Neural cell (in vitro differentiated cells): ENCODE data around the gene C4orf36. TPM values are rescaled to one million over a fixed set of nuclear protein-coding genes. Genes with fewer than 3 reads are reported as not detected.

ENCODE experiments used
- H2AFZ ChIP-seq: fragments of 200-600, 300-800 bp; sonication (generic), shearing (Covaris generic); 2 replicates; pipeline ENCODE4 v1.6.0; 2014; ENCODE audit warnings: low read depth, mild to moderate bottlenecking, antibody characterized with exemption, low read length, moderate library complexity
- H3F3A ChIP-seq: fragments of 200-600 bp; shearing (Covaris generic); 2 replicates; pipeline ENCODE4 v1.6.1; 2016; ENCODE audit warnings: mild to moderate bottlenecking, moderate library complexity, mixed read lengths, antibody characterized with exemption, low read length; ENCODE audit not compliant: insufficient read depth, poor library complexity, severe bottlenecking
- H3K27ac ChIP-seq: fragments of 200-600, 300-800 bp; sonication (generic), shearing (Covaris generic); 2 replicates; pipeline ENCODE4 v1.5.1; 2014; ENCODE audit warnings: mild to moderate bottlenecking, low read length, moderate library complexity
- H3K27me3 ChIP-seq: fragments of 300-800, 200-600 bp; sonication (generic), shearing (Covaris generic); 2 replicates; pipeline ENCODE4 v1.6.0; 2014; ENCODE audit warnings: mild to moderate bottlenecking, low read depth, low read length, moderate library complexity; ENCODE audit not compliant: insufficient read depth
- H3K36me3 ChIP-seq: fragments of 300-800, 200-600 bp; sonication (generic), shearing (Covaris generic); 2 replicates; pipeline ENCODE4 v1.5.1; 2014; ENCODE audit warnings: mild to moderate bottlenecking, antibody characterized with exemption, low read length, moderate library complexity; ENCODE audit not compliant: insufficient read depth
- H3K4me2 ChIP-seq: fragments of 300-800, 200-600 bp; sonication (generic), shearing (Covaris generic); 2 replicates; pipeline ENCODE4 v1.6.0; 2014; ENCODE audit warnings: mild to moderate bottlenecking, low read length
- H3K4me3 ChIP-seq: fragments of 300-800, 200-600 bp; sonication (generic), shearing (Covaris generic); 2 replicates; pipeline ENCODE4 v1.5.1; 2014; ENCODE audit warnings: mild to moderate bottlenecking, low read length, moderate library complexity
- H3K79me2 ChIP-seq: fragments of 200-600 bp; shearing (Covaris generic); replicated peaks from 2 replicates; pipeline ENCODE4 v1.6.0; 2014; ENCODE audit warnings: mild to moderate bottlenecking, low read length, moderate library complexity; ENCODE audit not compliant: insufficient read depth
- H3K9ac ChIP-seq: fragments of 300-800, 200-600 bp; sonication (generic), shearing (Covaris generic); 2 replicates; pipeline ENCODE4 v1.6.1; 2016; ENCODE audit warnings: mild to moderate bottlenecking, low read length, mixed read lengths
- H3K9me2 ChIP-seq: fragments of 200-600 bp; shearing (Covaris generic); 2 replicates; pipeline ENCODE4 v1.6.1; 2016; ENCODE audit warnings: mild to moderate bottlenecking, low read length, mixed read lengths; ENCODE audit not compliant: insufficient read depth
- H3K9me3 ChIP-seq: fragments of 200-600, 300-800 bp; sonication (generic), shearing (Covaris generic); 2 replicates; pipeline ENCODE4 v1.6.1; 2016; ENCODE audit warnings: mild to moderate bottlenecking, mixed run types, low read length, moderate library complexity, mixed read lengths
- H4K20me1 ChIP-seq: fragments of 200-600 bp; shearing (Covaris generic); 2 replicates; pipeline ENCODE4 v1.6.1; 2016; ENCODE audit warnings: mild to moderate bottlenecking, mixed run types; ENCODE audit not compliant: insufficient read depth
- EP300 ChIP-seq: fragments of 450-650 bp; conservative IDR thresholded peaks from 2 replicates; pipeline ENCODE4 v1.6.1; 2014; ENCODE audit warnings: antibody characterized with exemption, mild to moderate bottlenecking, moderate library complexity; ENCODE audit not compliant: poor library complexity, severe bottlenecking
- EZH2 ChIP-seq: fragments of 200-600, 300-800 bp; shearing (Covaris generic), sonication (generic); IDR thresholded peaks from 2 replicates; pipeline ENCODE4 v1.6.1; 2014; ENCODE audit warnings: antibody characterized with exemption, low read length, borderline replicate concordance, mild to moderate bottlenecking; ENCODE audit not compliant: insufficient read depth, poor library complexity, severe bottlenecking
- MXI1 ChIP-seq: fragments of 450-650 bp; conservative IDR thresholded peaks from 2 replicates; pipeline ENCODE4 v1.6.1; 2014; ENCODE audit warnings: antibody characterized with exemption, mild to moderate bottlenecking; ENCODE audit not compliant: poor library complexity, severe bottlenecking
- POLR2AphosphoS5 ChIP-seq: IDR thresholded peaks from 2 replicates; pipeline ENCODE4 v1.6.1; 2012
- RAD21 ChIP-seq: fragments of 450-650 bp; conservative IDR thresholded peaks from 2 replicates; pipeline ENCODE4 v1.6.1; 2014; ENCODE audit warnings: antibody characterized with exemption, mild to moderate bottlenecking, moderate library complexity
- SMC3 ChIP-seq: fragments of 450-650 bp; conservative IDR thresholded peaks from 2 replicates; pipeline ENCODE4 v1.6.1; 2014; ENCODE audit warnings: antibody characterized with exemption, mild to moderate bottlenecking, moderate library complexity; ENCODE audit not compliant: poor library complexity
- TAF1 ChIP-seq: IDR thresholded peaks from 2 replicates; pipeline ENCODE4 v1.6.1; 2012; ENCODE audit warnings: low read depth
- polyA plus RNA-seq: library from polyadenylated mRNA; depleted of rRNA; stranded (reverse); fragments of >200 nt; gene quantifications from 2 replicates; pipeline ENCODE4 v1.2.3, GENCODE V29; 2014
- TF ChIP-seq, protein P1 (sequence below): IDR thresholded peaks from 2 replicates; pipeline ENCODE4 v1.6.1; 2012; ENCODE audit warnings: borderline replicate concordance
- TF ChIP-seq, protein P2 (sequence below): fragments of 450-650 bp; IDR thresholded peaks from 2 replicates; pipeline ENCODE4 v1.5.1; 2014; ENCODE audit warnings: antibody characterized with exemption, mild to moderate bottlenecking, moderate library complexity; ENCODE audit not compliant: poor library complexity, severe bottlenecking

C4orf36 gene
- polyA plus RNA-seq, 1 donor from 2014 or later: 1.5 TPM

DNA sequence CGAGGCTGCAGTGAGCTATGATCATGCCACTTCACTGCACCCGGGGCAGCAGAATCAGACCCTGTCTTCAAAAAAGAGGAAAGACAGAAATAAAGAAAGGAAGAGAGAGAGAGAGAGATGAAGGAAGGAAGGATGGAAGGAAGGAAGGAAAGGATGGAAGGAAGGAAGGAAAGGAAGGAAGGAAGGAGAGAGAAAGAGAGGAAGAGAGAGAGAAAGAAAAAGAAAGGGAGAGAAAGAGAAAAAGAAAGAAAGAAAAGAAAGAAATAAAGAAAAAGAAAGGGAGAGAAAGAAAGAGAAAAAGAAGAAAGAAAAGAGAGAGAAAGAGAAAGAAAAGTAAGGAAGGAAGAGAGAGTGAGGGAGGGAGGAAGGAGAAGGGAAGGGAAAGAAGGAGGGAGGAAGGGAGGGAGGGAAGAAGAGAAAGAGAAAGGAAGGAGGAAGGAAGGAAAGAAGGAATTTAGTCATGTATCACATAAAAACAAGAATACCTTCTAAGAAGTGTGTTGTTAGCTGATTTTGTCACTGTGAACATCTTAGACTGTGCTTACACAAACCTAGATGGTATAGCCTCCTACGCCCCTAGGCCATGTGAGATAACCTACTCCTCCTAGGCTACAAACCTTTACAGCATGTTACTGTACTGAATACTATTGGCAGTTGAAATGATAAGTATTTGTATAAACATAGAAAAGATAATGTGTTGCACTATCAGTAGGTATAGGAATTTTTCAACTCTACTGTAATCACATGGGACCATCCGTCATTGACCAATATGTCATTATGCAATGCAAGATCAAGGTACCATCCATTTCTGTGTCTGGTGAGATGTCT, 25.2 kb upstream of the C4orf36 start:
- TF ChIP-seq EZH2 (no peak), RAD21 (no peak)
- Histone ChIP-seq H4K20me1 (no peaks in the 10 kb centered on the region), H3F3A (no peaks in the 10 kb centered on the region), H3K4me3 (no peak overlapping the region), H3K9me3 (no peaks in the 10 kb centered on the region), H3K9ac (no peak overlapping the region), H3K27me3 (no peaks in the 10 kb centered on the region), H3K79me2 (no peaks in the 10 kb centered on the region), H3K36me3 (no peaks in the 10 kb centered on the region), H3K9me2 (no peaks in the 10 kb centered on the region), H2AFZ (no peak overlapping the region), H3K27ac (no peak overlapping the region), H3K4me2 (no peak overlapping the region)

DNA sequence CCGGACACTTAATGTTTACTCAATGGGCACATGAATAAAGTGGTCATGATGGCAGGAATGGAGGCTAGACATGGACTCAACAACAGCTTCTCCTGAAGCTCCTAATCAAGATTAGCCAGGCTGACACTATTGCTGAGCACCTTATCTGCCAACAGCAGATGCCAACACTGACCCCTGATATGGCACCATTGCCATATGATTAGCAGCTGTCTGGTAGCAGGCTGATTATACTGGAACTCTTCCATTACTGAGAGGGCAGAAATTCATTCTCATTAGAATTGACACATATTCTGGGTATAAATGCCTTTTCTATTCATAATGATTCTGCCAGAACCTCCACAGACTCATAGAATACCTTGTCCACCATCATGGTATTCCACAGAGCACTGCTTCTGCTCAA, 24.2 kb upstream of the C4orf36 start:
- Histone ChIP-seq H3F3A (no peaks in the 10 kb centered on the region), H3K36me3 (no peaks in the 10 kb centered on the region), H3K9ac (no peak overlapping the region), H3K9me3 (no peaks in the 10 kb centered on the region), H3K4me3 (no peak overlapping the region), H3K79me2 (no peaks in the 10 kb centered on the region), H3K9me2 (no peaks in the 10 kb centered on the region), H2AFZ (no peak overlapping the region), H4K20me1 (no peaks in the 10 kb centered on the region), H3K27ac (no peak overlapping the region), H3K4me2 (no peak overlapping the region), H3K27me3 (no peaks in the 10 kb centered on the region)
- TF ChIP-seq MXI1: no peak
- no peak for TF ChIP-seq RAD21
- TF ChIP-seq, protein P1, sequence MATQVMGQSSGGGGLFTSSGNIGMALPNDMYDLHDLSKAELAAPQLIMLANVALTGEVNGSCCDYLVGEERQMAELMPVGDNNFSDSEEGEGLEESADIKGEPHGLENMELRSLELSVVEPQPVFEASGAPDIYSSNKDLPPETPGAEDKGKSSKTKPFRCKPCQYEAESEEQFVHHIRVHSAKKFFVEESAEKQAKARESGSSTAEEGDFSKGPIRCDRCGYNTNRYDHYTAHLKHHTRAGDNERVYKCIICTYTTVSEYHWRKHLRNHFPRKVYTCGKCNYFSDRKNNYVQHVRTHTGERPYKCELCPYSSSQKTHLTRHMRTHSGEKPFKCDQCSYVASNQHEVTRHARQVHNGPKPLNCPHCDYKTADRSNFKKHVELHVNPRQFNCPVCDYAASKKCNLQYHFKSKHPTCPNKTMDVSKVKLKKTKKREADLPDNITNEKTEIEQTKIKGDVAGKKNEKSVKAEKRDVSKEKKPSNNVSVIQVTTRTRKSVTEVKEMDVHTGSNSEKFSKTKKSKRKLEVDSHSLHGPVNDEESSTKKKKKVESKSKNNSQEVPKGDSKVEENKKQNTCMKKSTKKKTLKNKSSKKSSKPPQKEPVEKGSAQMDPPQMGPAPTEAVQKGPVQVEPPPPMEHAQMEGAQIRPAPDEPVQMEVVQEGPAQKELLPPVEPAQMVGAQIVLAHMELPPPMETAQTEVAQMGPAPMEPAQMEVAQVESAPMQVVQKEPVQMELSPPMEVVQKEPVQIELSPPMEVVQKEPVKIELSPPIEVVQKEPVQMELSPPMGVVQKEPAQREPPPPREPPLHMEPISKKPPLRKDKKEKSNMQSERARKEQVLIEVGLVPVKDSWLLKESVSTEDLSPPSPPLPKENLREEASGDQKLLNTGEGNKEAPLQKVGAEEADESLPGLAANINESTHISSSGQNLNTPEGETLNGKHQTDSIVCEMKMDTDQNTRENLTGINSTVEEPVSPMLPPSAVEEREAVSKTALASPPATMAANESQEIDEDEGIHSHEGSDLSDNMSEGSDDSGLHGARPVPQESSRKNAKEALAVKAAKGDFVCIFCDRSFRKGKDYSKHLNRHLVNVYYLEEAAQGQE: no peak
- no peak for TF ChIP-seq EP300
- no peak for TF ChIP-seq EZH2
- TF ChIP-seq SMC3: no peak
- TF ChIP-seq, protein P2, sequence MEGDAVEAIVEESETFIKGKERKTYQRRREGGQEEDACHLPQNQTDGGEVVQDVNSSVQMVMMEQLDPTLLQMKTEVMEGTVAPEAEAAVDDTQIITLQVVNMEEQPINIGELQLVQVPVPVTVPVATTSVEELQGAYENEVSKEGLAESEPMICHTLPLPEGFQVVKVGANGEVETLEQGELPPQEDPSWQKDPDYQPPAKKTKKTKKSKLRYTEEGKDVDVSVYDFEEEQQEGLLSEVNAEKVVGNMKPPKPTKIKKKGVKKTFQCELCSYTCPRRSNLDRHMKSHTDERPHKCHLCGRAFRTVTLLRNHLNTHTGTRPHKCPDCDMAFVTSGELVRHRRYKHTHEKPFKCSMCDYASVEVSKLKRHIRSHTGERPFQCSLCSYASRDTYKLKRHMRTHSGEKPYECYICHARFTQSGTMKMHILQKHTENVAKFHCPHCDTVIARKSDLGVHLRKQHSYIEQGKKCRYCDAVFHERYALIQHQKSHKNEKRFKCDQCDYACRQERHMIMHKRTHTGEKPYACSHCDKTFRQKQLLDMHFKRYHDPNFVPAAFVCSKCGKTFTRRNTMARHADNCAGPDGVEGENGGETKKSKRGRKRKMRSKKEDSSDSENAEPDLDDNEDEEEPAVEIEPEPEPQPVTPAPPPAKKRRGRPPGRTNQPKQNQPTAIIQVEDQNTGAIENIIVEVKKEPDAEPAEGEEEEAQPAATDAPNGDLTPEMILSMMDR: no peak
- TF ChIP-seq POLR2AphosphoS5: no peak
- no peak for TF ChIP-seq TAF1
